ENCODE results near the gene CRB2. TPM values are rescaled to one million over a fixed set of nuclear protein-coding genes. Genes with fewer than 3 reads are reported as not detected.

Gene CRB2
- total and polyA plus RNA-seq, 12 donors = under 0.01 to 0.24 (median 0.07) TPM; not detected in 4

GRCh38 chr9:123406691-123407216 is 50.8 kb downstream of the CRB2 start:
- Histone ChIP-seq H3K27ac (no peak overlapping the region), H3K4me1 (replicated peaks in 1 of 2) (no peaks in the 10 kb centered on the region), H3K9me3 (replicated peaks in 1 of 3) (no peaks in the 10 kb centered on the region), H3K36me3 (replicated peaks in 1 of 2) (no peaks in the 10 kb centered on the region), H3K4me3 (no peak overlapping the region), H3K27me3 (no peaks in the 10 kb centered on the region)
- intact Hi-C loops (cut with DNase I) = no loop called here
- no peak for DNase-seq
- WGBS, 4 donors = 70 to 78% (median 75%) methylated on average over 12 to 13 of the region's 13 CpGs
- TF ChIP-seq POLR2A (IDR thresholded peaks at IDR 0.05) (no peak), CTCF (IDR thresholded peaks at IDR 0.05) (no peak)

- intact Hi-C loops (cut with DNase I) = no loop called here
- H3K4me1 ChIP-seq (replicated peaks in 1 of 2) = no peaks in the 10 kb centered on the region
- H3K27me3 ChIP-seq = no peaks in the 10 kb centered on the region
- no peak overlapping the region for H3K27ac ChIP-seq
- DNase-seq = no peak
- H3K9me3 ChIP-seq (replicated peaks in 1 of 3) = no peaks in the 10 kb centered on the region
- no peak overlapping the region for H3K4me3 ChIP-seq
- no peaks in the 10 kb centered on the region for H3K36me3 ChIP-seq (replicated peaks in 1 of 2)
- TF ChIP-seq CTCF (IDR thresholded peaks at IDR 0.05) = no peak
- no peak for TF ChIP-seq POLR2A (IDR thresholded peaks at IDR 0.05)
- 79 to 86% (median 83%) methylated on average over 20 of the region's 20 CpGs for WGBS, 4 donors
These were observed 51.3 kb downstream of the CRB2 start for GRCh38 chr9:123407217-123407851.

GRCh38 chr9:123408313-123409262 is 52.6 kb downstream of the CRB2 start:
- intact Hi-C loops (cut with DNase I) = no loop called here
- H3K4me1 ChIP-seq (replicated peaks in 1 of 2) = no peaks in the 10 kb centered on the region
- no peaks in the 10 kb centered on the region for H3K36me3 ChIP-seq (replicated peaks in 1 of 2)
- no peak for DNase-seq
- H3K27ac ChIP-seq = no peak overlapping the region
- no peaks in the 10 kb centered on the region for H3K9me3 ChIP-seq (replicated peaks in 1 of 3)
- 86 to 99% (median 95%) methylated on average over 7 to 10 of the region's 10 CpGs for WGBS, 4 donors
- no peak overlapping the region for H3K4me3 ChIP-seq
- H3K27me3 ChIP-seq = no peaks in the 10 kb centered on the region
- TF ChIP-seq POLR2A (IDR thresholded peaks at IDR 0.05) (no peak), CTCF (IDR thresholded peaks at IDR 0.05) (no peak)

GRCh38 chr9:123410281-123410910 is 54.4 kb downstream of the CRB2 start:
- Histone ChIP-seq H3K36me3 (replicated peaks in 1 of 2) (no peaks in the 10 kb centered on the region), H3K27me3 (no peaks in the 10 kb centered on the region), H3K4me1 (replicated peaks in 1 of 2) (no peaks in the 10 kb centered on the region), H3K4me3 (no peak overlapping the region), H3K27ac (no peak overlapping the region), H3K9me3 (replicated peaks in 1 of 3) (no peaks in the 10 kb centered on the region)
- no peak for TF ChIP-seq CTCF (IDR thresholded peaks at IDR 0.05)
- no peak for TF ChIP-seq POLR2A (IDR thresholded peaks at IDR 0.05)
- no peak for DNase-seq
- WGBS, 4 donors = 88 to 97% (median 93%) methylated on average over 12 of the region's 12 CpGs
- intact Hi-C loops (cut with DNase I) = no loop called here

Data from adrenal gland (tissue), 12 donors.